ENCODE measurements around the gene PHF10.

GRCh38 chr6:169654598-169655391 lies 69.5 kb downstream of the PHF10 start:
- no peak for TF ChIP-seq CTCF (IDR thresholded peaks at IDR 0.05)
- TF ChIP-seq EZH2 (IDR thresholded peaks at IDR 0.05; ENCODE audit: borderline replicate concordance, insufficient read depth, low read depth, low read length, poor library complexity, severe bottlenecking), result no peak
